ENCODE measurements around the gene ENOSF1.

DNA sequence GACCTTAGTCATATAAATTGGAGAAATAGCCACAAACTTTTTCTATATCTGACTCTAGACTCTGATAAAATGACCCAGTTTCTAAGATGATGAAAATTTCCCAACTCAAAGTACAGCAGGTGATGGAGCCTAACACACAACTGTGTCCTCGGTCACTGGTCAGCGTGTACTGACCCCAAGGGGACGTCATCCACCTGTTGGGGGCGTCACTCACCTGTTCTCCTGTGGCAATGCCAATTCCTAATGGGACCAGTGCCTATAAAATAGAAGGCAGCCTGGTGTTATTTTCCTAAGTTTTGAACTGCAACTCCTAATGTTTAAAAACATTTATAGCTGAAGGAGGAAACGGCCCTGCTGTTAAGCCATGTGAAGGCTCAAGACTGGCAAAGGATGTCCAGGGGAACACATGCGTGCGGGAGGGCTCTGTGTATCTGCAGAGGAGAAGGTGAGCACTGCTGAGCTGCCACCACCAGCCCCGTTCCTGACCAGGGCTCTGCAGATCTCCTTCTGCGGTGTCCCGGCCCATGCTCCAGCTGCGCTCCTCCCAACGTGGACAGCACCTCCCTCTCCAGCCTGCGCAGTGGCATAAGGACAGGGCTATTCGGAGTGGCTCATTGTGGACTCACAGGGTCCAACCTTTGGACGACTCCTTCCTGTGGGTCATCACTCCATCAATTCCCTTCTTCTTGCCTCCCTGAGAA, 33.8 kb downstream of the ENOSF1 start:
- TF ChIP-seq CTCF (conservative IDR thresholded peaks at IDR 0.05) (no peak), EZH2 (IDR thresholded peaks at IDR 0.05; ENCODE audit: low read depth) (no peak)
